ENCODE data around the gene MAST4. TPM values are rescaled to one million over a fixed set of nuclear protein-coding genes. Genes with fewer than 3 reads are reported as not detected.

The MAST4 gene
- total RNA-seq, 1 donor from 2014 or later = 55.2 TPM

GRCh38 chr5:66981266-66982055, 385.3 kb downstream of the MAST4 start:
- DNase-seq (ENCODE audit: low spot score in 2 of 2) = no peak
- intact Hi-C loops (cut with DNase I) = no loop called here
- Histone ChIP-seq H3K27me3 (no peaks in the 10 kb centered on the region), H3K9me3 (no peaks in the 10 kb centered on the region), H3K4me1 (peaks cover 0 to 18% of the 10 kb centered on the region in 2 donors), H3K27ac (peak overlapping the region; percentile 58 to 77), H3K36me3 (no peaks in the 10 kb centered on the region), H3K4me3 (peak overlapping the region in 1 of 2 donors; percentile 9)
- TF ChIP-seq, protein P1, sequence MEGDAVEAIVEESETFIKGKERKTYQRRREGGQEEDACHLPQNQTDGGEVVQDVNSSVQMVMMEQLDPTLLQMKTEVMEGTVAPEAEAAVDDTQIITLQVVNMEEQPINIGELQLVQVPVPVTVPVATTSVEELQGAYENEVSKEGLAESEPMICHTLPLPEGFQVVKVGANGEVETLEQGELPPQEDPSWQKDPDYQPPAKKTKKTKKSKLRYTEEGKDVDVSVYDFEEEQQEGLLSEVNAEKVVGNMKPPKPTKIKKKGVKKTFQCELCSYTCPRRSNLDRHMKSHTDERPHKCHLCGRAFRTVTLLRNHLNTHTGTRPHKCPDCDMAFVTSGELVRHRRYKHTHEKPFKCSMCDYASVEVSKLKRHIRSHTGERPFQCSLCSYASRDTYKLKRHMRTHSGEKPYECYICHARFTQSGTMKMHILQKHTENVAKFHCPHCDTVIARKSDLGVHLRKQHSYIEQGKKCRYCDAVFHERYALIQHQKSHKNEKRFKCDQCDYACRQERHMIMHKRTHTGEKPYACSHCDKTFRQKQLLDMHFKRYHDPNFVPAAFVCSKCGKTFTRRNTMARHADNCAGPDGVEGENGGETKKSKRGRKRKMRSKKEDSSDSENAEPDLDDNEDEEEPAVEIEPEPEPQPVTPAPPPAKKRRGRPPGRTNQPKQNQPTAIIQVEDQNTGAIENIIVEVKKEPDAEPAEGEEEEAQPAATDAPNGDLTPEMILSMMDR (IDR thresholded peaks at IDR 0.05) = no peak

DNA sequence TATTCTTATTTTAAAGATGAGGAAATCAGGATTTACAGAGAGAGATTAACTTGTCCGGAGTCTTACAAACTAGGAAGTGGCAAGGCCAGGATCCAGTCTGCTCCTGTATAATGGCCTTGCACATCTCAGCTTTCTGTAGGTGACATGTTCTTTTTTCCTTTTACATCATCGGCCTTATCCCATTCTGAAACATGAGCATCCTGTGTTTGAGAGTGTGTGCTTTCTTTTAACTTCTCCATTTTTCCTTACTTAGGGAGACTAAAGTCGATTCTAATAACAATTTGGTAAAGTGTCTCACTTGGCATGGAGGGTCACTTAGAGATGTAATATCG, 385.8 kb downstream of the MAST4 start:
- H3K4me3 ChIP-seq = no peak overlapping the region

GRCh38 chr5:66982470-66982869, 386.3 kb downstream of the MAST4 start:
- H3K27ac ChIP-seq = peak overlapping the region; percentile 58 to 77
- intact Hi-C loops (cut with DNase I) = no loop called here

More for the DNA sequence above, 385.8 kb downstream of the MAST4 start:
- Histone ChIP-seq H3K36me3 (no peaks in the 10 kb centered on the region), H3K4me1 (peaks cover 0 to 18% of the 10 kb centered on the region in 2 donors), H3K9me3 (no peaks in the 10 kb centered on the region), H3K27me3 (no peaks in the 10 kb centered on the region), H3K27ac (peak overlapping the region; percentile 58 to 77)
- intact Hi-C loops (cut with DNase I) = no loop called here
- no peak for DNase-seq (ENCODE audit: low spot score in 2 of 2)
- TF ChIP-seq, protein P1 (IDR thresholded peaks at IDR 0.05) = no peak

GRCh38 chr5:66985417-66985816, 389.2 kb downstream of the MAST4 start:
- H3K4me3 ChIP-seq = no peak overlapping the region

More at GRCh38 chr5:66982470-66982869, 386.3 kb downstream of the MAST4 start:
- Histone ChIP-seq H3K27me3 (no peaks in the 10 kb centered on the region), H3K9me3 (no peaks in the 10 kb centered on the region), H3K36me3 (no peaks in the 10 kb centered on the region), H3K4me1 (peaks cover 0 to 23% of the 10 kb centered on the region in 2 donors), H3K4me3 (no peak overlapping the region)
- TF ChIP-seq, protein P1 (IDR thresholded peaks at IDR 0.05) = no peak
- no peak for DNase-seq (ENCODE audit: low spot score in 2 of 2)

DNA sequence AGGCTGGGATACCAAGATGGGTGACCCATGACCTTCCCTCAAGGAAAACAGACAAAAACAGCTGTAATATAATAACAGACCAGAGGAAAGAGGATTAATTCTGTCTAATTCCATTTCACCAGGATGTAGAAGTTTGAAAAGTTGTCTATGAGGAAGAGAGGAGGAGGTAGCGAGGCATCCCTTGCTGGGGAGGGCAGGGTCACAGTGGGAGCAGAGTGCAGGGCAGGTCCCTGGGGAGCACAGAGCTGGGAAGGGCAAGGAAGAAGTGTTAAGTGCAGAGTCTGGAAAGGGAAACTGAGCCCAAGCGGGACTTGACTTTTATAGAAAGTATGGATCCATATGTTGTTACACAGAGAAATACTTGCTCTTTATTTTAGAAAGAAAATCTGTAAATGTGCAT, 389.8 kb downstream of the MAST4 start:
- Histone ChIP-seq H3K4me3 (no peak overlapping the region), H3K27me3 (no peaks in the 10 kb centered on the region), H3K4me1 (peaks cover 0 to 29% of the 10 kb centered on the region in 2 donors), H3K36me3 (no peaks in the 10 kb centered on the region), H3K9me3 (no peaks in the 10 kb centered on the region), H3K27ac (no peak overlapping the region)
- no peak for DNase-seq (ENCODE audit: low spot score in 2 of 2)
- TF ChIP-seq, protein P1 (IDR thresholded peaks at IDR 0.05) = no peak
- intact Hi-C loops (cut with DNase I) = no loop called here

More at GRCh38 chr5:66985417-66985816, 389.2 kb downstream of the MAST4 start:
- Histone ChIP-seq H3K36me3 (no peaks in the 10 kb centered on the region), H3K4me1 (peaks cover 0 to 29% of the 10 kb centered on the region in 2 donors), H3K9me3 (no peaks in the 10 kb centered on the region), H3K27ac (no peak overlapping the region), H3K27me3 (no peaks in the 10 kb centered on the region)
- DNase-seq (ENCODE audit: low spot score in 2 of 2) = no peak
- intact Hi-C loops (cut with DNase I) = no loop called here
- TF ChIP-seq, protein P1 (IDR thresholded peaks at IDR 0.05) = no peak
